Epithelial cell of proximal tubule (primary cell): ENCODE measurements around the gene SUPT16H. TPM values are rescaled to one million over a fixed set of nuclear protein-coding genes. Genes with fewer than 3 reads are reported as not detected.
A peak's percentile ranks its signal among the peaks of the same experiment; 100 is the strongest.
"Not testable (repeated sequence)": the region's sequence is repeated elsewhere in the genome, so short reads cannot be mapped to it uniquely, and the experiment has no call there.

Source experiments
- DNase-seq: peaks from one replicate; pipeline ENCODE4 v3.0.0-alpha.2; 2011; ENCODE audit warnings: low read depth
- H3K4me3 ChIP-seq: 2 replicates; pipeline ENCODE4 v1.5.1; 2011; ENCODE audit warnings: low read depth, mild to moderate bottlenecking, low read length
- CTCF ChIP-seq: conservative IDR thresholded peaks from 2 replicates; pipeline ENCODE4 v1.5.1; 2012; ENCODE audit warnings: low read depth, mild to moderate bottlenecking, low read length
- total RNA-seq: library from RNA; depleted of rRNA; stranded (reverse); fragments of >200 nt; gene quantifications from 2 replicates; pipeline ENCODE4 v1.2.3, GENCODE V29; 2015

SUPT16H gene
- total RNA-seq, 1 donor from 2014 or later: 74.7 TPM

GRCh38 chr14:21384494-21384851 is 654 bp upstream of the SUPT16H start:
- no peak for TF ChIP-seq CTCF
- peak overlapping the region; percentile 71 for H3K4me3 ChIP-seq
- no peak for DNase-seq

- H3K4me3 ChIP-seq: peak overlapping the region; percentile 71
- no peak for TF ChIP-seq CTCF
- DNase-seq: peak; percentile 9
Observed at GRCh38 chr14:21382886-21383847, 652 bp downstream of the SUPT16H start.

- TF ChIP-seq CTCF: no peak
- no peak for DNase-seq
- H3K4me3 ChIP-seq: peak overlapping the region; percentile 9
Observed at GRCh38 chr14:21382095-21382494, 1.7 kb downstream of the SUPT16H start.

GRCh38 chr14:21379338-21379737 is 4.5 kb downstream of the SUPT16H start:
- no peak for DNase-seq
- no peak for TF ChIP-seq CTCF

GRCh38 chr14:21373980-21374379 is 9.8 kb downstream of the SUPT16H start:
- no peak for DNase-seq
- H3K4me3 ChIP-seq: no peak overlapping the region
- no peak for TF ChIP-seq CTCF

More at GRCh38 chr14:21379338-21379737, 4.5 kb downstream of the SUPT16H start:
- H3K4me3 ChIP-seq: no peak overlapping the region

- DNase-seq, H3K4me3 ChIP-seq: not testable (repeated sequence)
Observed at GRCh38 chr14:21372814-21373213, 11.0 kb downstream of the SUPT16H start.

GRCh38 chr14:21369949-21370679 is 13.7 kb downstream of the SUPT16H start:
- no peak overlapping the region for H3K4me3 ChIP-seq
- TF ChIP-seq CTCF: no peak
- DNase-seq: no peak
